CD4-positive, alpha-beta T cell (primary cell): ENCODE measurements around the gene SV2C. TPM values are rescaled to one million over a fixed set of nuclear protein-coding genes. Genes with fewer than 3 reads are reported as not detected.

Experiments
- ATAC-seq: fragments of 200-7000 bp; cut with Tn5 transposase; one replicate; pipeline ENCODE4 v1.10.0; 2022; ENCODE audit warnings: mild to moderate bottlenecking; ENCODE audit not compliant: poor library complexity
- CTCF ChIA-PET: fragments of 350-600 bp; sonication (Branson Sonifier 250); formaldehyde crosslinking; loops from one replicate; lab custom pipeline; 2021; ENCODE audit warnings: antibody characterized with exemption, inconsistent platforms; lab: Charles Lee
- POLR2A ChIA-PET: fragments of 350-600 bp; sonication (Branson Sonifier 250); formaldehyde crosslinking; loops from one replicate; lab custom pipeline; 2021; ENCODE audit warnings: antibody characterized with exemption, inconsistent platforms; lab: Charles Lee
- DNase-seq, 14 experiments: peaks; one replicate each; pipeline ENCODE4 v3.0.0-alpha.2; 2013 to 2020; ENCODE audit warnings: mixed read lengths in 2 of 14
- H3K27ac ChIP-seq, 2 donors: one replicate each; pipeline versions ENCODE4 v1.5.1 to v1.7.0; 2013; ENCODE audit warnings: low read length in 2 of 2, low read depth in 1 of 2, mild to moderate bottlenecking in 1 of 2
- H3K27me3 ChIP-seq, 2 experiments: 1 replicate in 1 of 2; 2 replicates in 1 of 2; pipeline versions ENCODE4 v1.6.1 to v1.7.0; 2013; ENCODE audit warnings: low read length in 2 of 2, control low read depth in 1 of 2, mild to moderate bottlenecking in 1 of 2, moderate library complexity in 1 of 2; ENCODE audit not compliant: insufficient read depth in 2 of 2, control insufficient read depth in 1 of 2
- H3K36me3 ChIP-seq: one replicate; pipeline ENCODE4 v1.6.1; 2013; ENCODE audit warnings: low read length, control low read depth; ENCODE audit not compliant: insufficient read depth
- H3K4me1 ChIP-seq: one replicate; pipeline ENCODE4 v1.6.1; 2013; ENCODE audit warnings: low read length, control low read depth; ENCODE audit not compliant: insufficient read depth
- H3K4me3 ChIP-seq: one replicate; pipeline ENCODE4 v1.5.1; 2013; ENCODE audit warnings: mild to moderate bottlenecking, low read length, moderate library complexity
- H3K9me3 ChIP-seq, 2 experiments: 1 replicate in 1 of 2; 2 replicates in 1 of 2; pipeline versions ENCODE4 v1.6.1 to v1.7.0; 2013; ENCODE audit warnings: low read length in 2 of 2, mild to moderate bottlenecking in 2 of 2, control low read depth in 1 of 2, moderate library complexity in 1 of 2; ENCODE audit not compliant: control insufficient read depth in 1 of 2, insufficient read depth in 1 of 2
- H3K27ac Mint-ChIP-seq: one replicate; pipeline ENCODE4 v1.8.0; 2020; ENCODE audit warnings: mixed read lengths
- H3K27me3 Mint-ChIP-seq: one replicate; pipeline ENCODE4 v1.8.0; 2021; ENCODE audit warnings: mixed read lengths
- H3K36me3 Mint-ChIP-seq: one replicate; pipeline ENCODE4 v1.8.0; 2021; ENCODE audit warnings: low read depth, mixed read lengths
- H3K4me1 Mint-ChIP-seq: one replicate; pipeline ENCODE4 v1.8.0; 2021; ENCODE audit warnings: low read depth, mixed read lengths
- H3K4me3 Mint-ChIP-seq: one replicate; pipeline ENCODE4 v1.8.0; 2020; ENCODE audit warnings: mild to moderate bottlenecking, mixed read lengths
- H3K9me3 Mint-ChIP-seq: one replicate; pipeline ENCODE4 v1.8.0; 2020; ENCODE audit warnings: mixed read lengths
- intact Hi-C, 2 experiments: fragments of 100-400 bp; cut with DNase I in 1 of 2; cut with micrococcal nuclease in 1 of 2; formaldehyde crosslinking; loops; one replicate each; pipeline versions ENCODE4 v1.15.1 to v1.9.0; 2023 to 2025; cut with DNase I, micrococcal nuclease
- total RNA-seq, 174 experiments: library from RNA in 2 of 174; stranded (reverse) in 2 of 174; gene quantifications; one replicate each; pipeline ENCODE4 v1.2.3 and lab custom pipeline; 2021 to 2026
- TF ChIP-seq, protein P1 (sequence below): fragments of 200-600 bp; IDR thresholded peaks from one replicate; pipeline ENCODE4 v1.8.0; 2022; ENCODE audit warnings: antibody characterized with exemption, mild to moderate bottlenecking

The SV2C gene
- total RNA-seq, 2 experiments from 2014 or later, result 0.03 to 0.08 TPM

DNA sequence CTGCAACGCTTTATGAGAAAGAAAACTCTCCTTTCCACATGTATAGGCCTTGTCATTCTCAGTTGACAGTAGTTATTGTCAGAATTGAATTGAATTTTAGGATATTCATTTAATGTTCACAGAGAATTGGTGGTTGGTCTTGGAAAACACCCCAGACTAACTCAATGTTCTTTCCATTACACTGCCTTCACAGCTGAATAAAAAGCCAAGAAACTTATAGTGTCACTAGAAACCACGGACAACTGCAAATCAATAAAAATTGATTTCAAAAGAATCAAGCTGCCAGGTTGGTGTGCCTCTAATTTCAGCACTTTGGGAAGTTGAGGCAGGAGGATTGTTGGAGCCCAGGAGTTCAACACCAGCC, 281.0 kb downstream of the SV2C start:
- ChIA-PET CTCF (no interaction called here), POLR2A (interaction anchor here (0.6 kb wide), 1 partner anchor 10 kb away, joined by 4 read pairs; no protein-coding TSS in a partner anchor)
- no peaks in the 10 kb centered on the region for H3K4me1 ChIP-seq
- TF ChIP-seq, protein P1, sequence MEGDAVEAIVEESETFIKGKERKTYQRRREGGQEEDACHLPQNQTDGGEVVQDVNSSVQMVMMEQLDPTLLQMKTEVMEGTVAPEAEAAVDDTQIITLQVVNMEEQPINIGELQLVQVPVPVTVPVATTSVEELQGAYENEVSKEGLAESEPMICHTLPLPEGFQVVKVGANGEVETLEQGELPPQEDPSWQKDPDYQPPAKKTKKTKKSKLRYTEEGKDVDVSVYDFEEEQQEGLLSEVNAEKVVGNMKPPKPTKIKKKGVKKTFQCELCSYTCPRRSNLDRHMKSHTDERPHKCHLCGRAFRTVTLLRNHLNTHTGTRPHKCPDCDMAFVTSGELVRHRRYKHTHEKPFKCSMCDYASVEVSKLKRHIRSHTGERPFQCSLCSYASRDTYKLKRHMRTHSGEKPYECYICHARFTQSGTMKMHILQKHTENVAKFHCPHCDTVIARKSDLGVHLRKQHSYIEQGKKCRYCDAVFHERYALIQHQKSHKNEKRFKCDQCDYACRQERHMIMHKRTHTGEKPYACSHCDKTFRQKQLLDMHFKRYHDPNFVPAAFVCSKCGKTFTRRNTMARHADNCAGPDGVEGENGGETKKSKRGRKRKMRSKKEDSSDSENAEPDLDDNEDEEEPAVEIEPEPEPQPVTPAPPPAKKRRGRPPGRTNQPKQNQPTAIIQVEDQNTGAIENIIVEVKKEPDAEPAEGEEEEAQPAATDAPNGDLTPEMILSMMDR, result no peak
- no peak for DNase-seq
- no peaks in the 10 kb centered on the region for H3K36me3 ChIP-seq
- H3K9me3 ChIP-seq, result no peaks in the 10 kb centered on the region
- ATAC-seq, result no peak
- Mint-ChIP-seq H3K27me3 (no peaks in the 10 kb centered on the region), H3K9me3 (no peaks in the 10 kb centered on the region), H3K4me3 (no peak overlapping the region), H3K4me1 (peaks cover 4% of the 10 kb centered on the region), H3K27ac (no peak overlapping the region), H3K36me3 (no peaks in the 10 kb centered on the region)
- no peak overlapping the region for H3K27ac ChIP-seq
- no peaks in the 10 kb centered on the region for H3K27me3 ChIP-seq
- H3K4me3 ChIP-seq, result no peak overlapping the region
- intact Hi-C loops, result no loop called here

DNA sequence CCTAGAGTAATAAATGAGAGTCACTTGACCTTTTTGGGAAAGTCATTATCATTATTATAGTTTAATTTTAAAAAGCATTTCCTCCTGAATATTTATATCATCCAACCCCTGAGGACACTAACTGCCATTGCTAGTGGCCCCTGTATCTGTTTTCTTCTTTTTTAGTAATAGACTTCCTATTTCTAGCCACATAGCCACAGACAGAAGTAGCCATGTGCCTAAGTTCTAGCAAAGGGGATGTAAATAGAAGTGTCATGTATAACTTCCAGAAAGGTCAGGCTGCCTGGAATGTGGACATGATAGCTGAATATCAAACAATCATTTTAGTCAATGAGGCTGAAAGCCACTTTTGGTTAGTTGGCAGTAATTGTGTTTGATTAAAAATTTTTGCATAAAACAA, 282.4 kb downstream of the SV2C start:
- H3K4me3 Mint-ChIP-seq, result no peak overlapping the region
- Histone ChIP-seq H3K36me3 (no peaks in the 10 kb centered on the region), H3K27me3 (no peaks in the 10 kb centered on the region), H3K4me3 (no peak overlapping the region), H3K27ac (no peak overlapping the region), H3K9me3 (no peaks in the 10 kb centered on the region), H3K4me1 (no peaks in the 10 kb centered on the region)
- TF ChIP-seq, protein P1, result no peak
- H3K27ac Mint-ChIP-seq, result no peak overlapping the region
- no peaks in the 10 kb centered on the region for H3K9me3 Mint-ChIP-seq
- peaks cover 4% of the 10 kb centered on the region for H3K4me1 Mint-ChIP-seq
- intact Hi-C loops, result no loop called here
- ATAC-seq (no peak), DNase-seq (no peak)
- no peaks in the 10 kb centered on the region for H3K36me3 Mint-ChIP-seq
- H3K27me3 Mint-ChIP-seq, result no peaks in the 10 kb centered on the region
- CTCF ChIA-PET, result no interaction called here
- POLR2A ChIA-PET, result no interaction called here

DNA sequence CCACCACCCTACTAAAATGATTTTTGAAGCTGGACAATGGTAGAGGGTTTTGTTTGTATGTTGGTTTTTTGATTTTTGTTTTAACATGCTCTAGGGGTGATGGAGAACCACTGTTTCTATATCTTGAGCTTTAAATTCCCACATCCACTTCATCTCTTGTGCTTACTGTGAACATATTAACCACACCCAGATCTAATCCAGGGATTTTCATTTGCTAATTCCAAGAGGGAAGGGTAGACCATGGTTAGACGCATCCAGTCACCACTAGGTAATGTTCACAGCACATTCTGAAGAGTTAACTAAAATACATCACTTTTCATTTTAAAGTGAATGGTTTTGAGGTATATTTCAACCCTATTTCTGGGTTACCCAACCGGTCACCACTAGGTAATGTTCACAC, 283.4 kb downstream of the SV2C start:
- CTCF ChIA-PET, result no interaction called here
- ATAC-seq (no peak), DNase-seq (no peak)
- H3K27ac Mint-ChIP-seq, result no peak overlapping the region
- H3K9me3 Mint-ChIP-seq, result no peaks in the 10 kb centered on the region
- H3K36me3 ChIP-seq, result no peaks in the 10 kb centered on the region
- no peaks in the 10 kb centered on the region for H3K9me3 ChIP-seq
- peaks cover 4% of the 10 kb centered on the region for H3K4me1 Mint-ChIP-seq
- H3K4me3 Mint-ChIP-seq, result no peak overlapping the region
- intact Hi-C loops, result no loop called here
- H3K36me3 Mint-ChIP-seq, result no peaks in the 10 kb centered on the region
- TF ChIP-seq, protein P1, result no peak
- H3K27me3 ChIP-seq, result no peaks in the 10 kb centered on the region
- no peaks in the 10 kb centered on the region for H3K4me1 ChIP-seq
- POLR2A ChIA-PET, result no interaction called here
- H3K27ac ChIP-seq, result no peak overlapping the region
- no peak overlapping the region for H3K4me3 ChIP-seq
- no peaks in the 10 kb centered on the region for H3K27me3 Mint-ChIP-seq
